SU-DHL-6 (cell line): ENCODE data around the gene FRK.

Experiments used
- EZH2phosphoT487 ChIP-seq: fragments of 200-600 bp; sonication (generic), shearing (Covaris generic); conservative IDR thresholded peaks from 2 replicates; pipeline ENCODE4 v1.6.1; 2018; ENCODE audit warnings: mild to moderate bottlenecking, antibody characterized with exemption, low read length, moderate library complexity, mixed read lengths
- TF ChIP-seq, protein P1 (sequence below): fragments of 200-600 bp; sonication (generic); IDR thresholded peaks from one replicate; pipeline ENCODE4 v1.5.1; 2017; ENCODE audit warnings: antibody characterized with exemption, mild to moderate bottlenecking, low read length, moderate library complexity; ENCODE audit not compliant: insufficient read depth, poor library complexity, severe bottlenecking

GRCh38 chr6:116002756-116003155 is 57.9 kb downstream of the FRK start:
- TF ChIP-seq, protein P1, sequence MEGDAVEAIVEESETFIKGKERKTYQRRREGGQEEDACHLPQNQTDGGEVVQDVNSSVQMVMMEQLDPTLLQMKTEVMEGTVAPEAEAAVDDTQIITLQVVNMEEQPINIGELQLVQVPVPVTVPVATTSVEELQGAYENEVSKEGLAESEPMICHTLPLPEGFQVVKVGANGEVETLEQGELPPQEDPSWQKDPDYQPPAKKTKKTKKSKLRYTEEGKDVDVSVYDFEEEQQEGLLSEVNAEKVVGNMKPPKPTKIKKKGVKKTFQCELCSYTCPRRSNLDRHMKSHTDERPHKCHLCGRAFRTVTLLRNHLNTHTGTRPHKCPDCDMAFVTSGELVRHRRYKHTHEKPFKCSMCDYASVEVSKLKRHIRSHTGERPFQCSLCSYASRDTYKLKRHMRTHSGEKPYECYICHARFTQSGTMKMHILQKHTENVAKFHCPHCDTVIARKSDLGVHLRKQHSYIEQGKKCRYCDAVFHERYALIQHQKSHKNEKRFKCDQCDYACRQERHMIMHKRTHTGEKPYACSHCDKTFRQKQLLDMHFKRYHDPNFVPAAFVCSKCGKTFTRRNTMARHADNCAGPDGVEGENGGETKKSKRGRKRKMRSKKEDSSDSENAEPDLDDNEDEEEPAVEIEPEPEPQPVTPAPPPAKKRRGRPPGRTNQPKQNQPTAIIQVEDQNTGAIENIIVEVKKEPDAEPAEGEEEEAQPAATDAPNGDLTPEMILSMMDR: no peak
- TF ChIP-seq EZH2phosphoT487: no peak
